HUES6 (cell line): Measurements from ENCODE around the gene BCAP31.
A peak's percentile ranks its signal among the peaks of the same experiment; 100 is the strongest.

Experiments used
- H3K27ac ChIP-seq: 2 replicates; pipeline ENCODE4 v1.7.0; 2013; ENCODE audit warnings: low read depth, mild to moderate bottlenecking, low read length, inconsistent platforms
- H3K27me3 ChIP-seq: 2 replicates; pipeline ENCODE4 v1.6.1; 2013; ENCODE audit warnings: low read length; ENCODE audit not compliant: control insufficient read depth, insufficient read depth
- H3K36me3 ChIP-seq: 2 replicates; pipeline ENCODE4 v1.6.1; 2013; ENCODE audit warnings: low read length; ENCODE audit not compliant: control insufficient read depth, insufficient read depth
- H3K4me1 ChIP-seq: 2 replicates; pipeline ENCODE4 v1.6.1; 2013; ENCODE audit warnings: low read length; ENCODE audit not compliant: control insufficient read depth, insufficient read depth
- H3K4me3 ChIP-seq: 2 replicates; pipeline ENCODE4 v1.5.1; 2013; ENCODE audit warnings: low read depth, low read length
- H3K9ac ChIP-seq: one replicate; pipeline ENCODE4 v1.6.1; 2013; ENCODE audit warnings: mild to moderate bottlenecking, low read length
- H3K9me3 ChIP-seq: 2 replicates; pipeline ENCODE4 v1.6.1; 2013; ENCODE audit warnings: low read depth, low read length; ENCODE audit not compliant: control insufficient read depth, insufficient read depth

Gene BCAP31

DNA sequence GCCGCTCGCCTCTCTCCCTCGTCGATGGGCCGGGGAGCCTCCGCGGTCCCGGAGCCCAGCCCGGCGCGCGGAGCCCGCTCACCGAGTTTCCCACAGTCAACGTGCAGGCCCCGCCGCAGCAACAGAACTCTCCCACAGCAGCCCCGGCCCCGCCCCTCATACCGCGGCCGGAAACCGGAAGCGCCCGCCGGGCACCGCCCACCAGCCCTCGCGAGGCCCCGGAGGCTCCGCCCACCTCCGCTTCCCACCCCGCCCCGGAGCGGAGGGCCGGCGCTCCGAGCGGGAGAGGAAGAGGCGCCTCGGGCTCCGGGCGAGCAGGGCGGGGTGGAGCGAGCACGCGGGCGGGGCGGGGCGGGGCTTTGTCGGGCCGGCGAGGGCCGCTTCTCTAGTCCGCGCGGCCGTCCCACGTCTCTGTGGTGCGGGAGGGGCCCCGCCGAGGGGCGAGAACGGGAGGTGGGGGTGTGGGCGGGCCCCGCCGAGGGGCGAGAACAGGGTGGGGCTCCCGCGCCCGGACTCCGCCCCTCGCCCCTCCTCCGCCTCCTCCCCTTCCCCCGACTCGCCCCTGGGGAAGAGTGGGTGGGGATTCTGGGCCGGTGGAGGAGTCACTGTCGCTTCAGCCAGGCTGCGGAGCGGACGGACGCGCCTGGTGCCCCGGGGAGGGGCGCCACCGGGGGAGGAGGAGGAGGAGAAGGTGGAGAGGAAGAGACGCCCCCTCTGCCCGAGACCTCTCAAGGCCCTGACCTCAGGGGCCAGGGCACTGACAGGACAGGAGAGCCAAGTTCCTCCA is at the start of gene BCAP31, which contains the start of gene ABCD1:
Gene BCAP31, minus strand, starts transcription at position 136 of the 787 bp plus-strand sequence. CDS start 1,143 bp downstream, outside the sequence.
Gene ABCD1, plus strand, starts transcription at position 605 of the 787 bp plus-strand sequence. CDS start 411 bp downstream, outside the sequence.
- Histone ChIP-seq H3K9me3 (peaks cover 19% of the 10 kb centered on the region; the same call in 1 of the 2 replicates), H3K36me3 (peaks cover 29% of the 10 kb centered on the region), H3K27ac (peak within 1 kb of the TSS; percentile 86; the same call in 1 of the 2 replicates), H3K4me1 (peaks cover 39% of the 10 kb centered on the region), H3K4me3 (peak within 1 kb of the TSS; percentile 66), H3K27me3 (no peaks in the 10 kb centered on the region), H3K9ac (peak within 1 kb of the TSS; percentile 86)

DNA sequence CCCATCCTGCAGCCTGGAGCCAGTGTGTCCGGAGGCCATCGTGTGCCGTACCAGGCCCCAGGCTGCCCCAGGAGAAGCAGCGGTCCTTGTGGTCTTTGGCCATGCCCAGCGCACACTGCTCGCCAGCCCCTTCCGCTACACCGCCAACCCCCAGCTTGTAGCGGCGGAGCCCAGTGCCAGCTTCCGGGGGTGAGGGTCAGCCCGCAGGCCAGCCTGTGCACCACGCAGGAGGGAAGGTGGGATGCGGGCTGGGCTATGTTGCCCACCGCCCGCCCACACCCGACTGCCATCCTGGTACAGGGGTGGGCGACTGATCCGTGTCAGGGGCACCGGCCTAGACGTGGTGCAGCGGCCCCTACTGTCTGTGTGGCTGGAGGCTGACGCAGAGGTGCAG is 49.0 kb upstream of the BCAP31 start:
- Histone ChIP-seq H3K4me3 (no peak overlapping the region), H3K4me1 (peaks cover 3% of the 10 kb centered on the region; the same call in 1 of the 2 replicates), H3K27ac (no peak overlapping the region)

DNA sequence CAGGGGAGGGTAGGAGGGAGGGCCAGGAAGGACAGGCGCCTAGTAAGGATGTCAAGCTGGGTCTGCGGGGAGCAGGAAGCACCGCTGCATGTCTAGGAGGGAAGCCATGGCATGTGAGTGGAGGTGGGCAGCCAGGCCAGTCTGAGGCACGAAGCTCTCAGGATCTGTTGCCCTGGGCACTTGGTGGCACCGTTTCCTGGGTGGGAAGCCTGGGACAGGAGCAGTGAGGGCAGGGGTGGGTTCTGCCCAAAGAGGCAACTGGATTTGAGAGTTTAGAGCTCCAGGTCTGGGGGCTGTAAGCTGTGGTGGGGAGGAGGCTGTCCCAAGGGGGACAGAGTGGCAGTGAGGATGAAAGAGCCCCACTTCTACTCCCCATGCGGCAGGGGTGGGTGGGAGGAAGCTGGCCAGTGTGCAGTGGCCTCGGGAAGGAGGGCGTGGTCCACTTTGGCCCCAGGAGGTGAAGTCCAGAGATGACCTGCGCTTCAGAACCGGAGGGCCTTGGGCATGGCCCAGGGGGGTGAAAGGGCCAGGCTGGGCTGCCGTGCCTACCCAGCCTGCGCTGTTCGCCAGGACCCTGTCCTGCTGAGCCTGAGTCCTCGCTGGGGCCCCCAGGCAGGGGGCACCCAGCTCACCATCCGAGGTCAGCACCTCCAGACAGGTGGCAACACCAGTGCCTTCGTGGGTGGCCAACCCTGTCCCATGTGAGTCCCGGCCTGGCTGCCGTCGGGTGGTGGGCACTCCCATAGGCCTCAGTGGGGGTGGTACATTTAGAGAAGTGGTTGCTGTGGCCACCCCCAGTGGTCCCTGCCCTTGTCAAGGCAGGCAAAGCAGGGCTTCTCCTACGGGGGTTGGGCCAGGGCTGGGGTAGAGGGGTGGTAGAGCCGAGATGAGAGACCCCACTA is 48.4 kb upstream of the BCAP31 start:
- H3K4me3 ChIP-seq = no peak overlapping the region
- H3K36me3 ChIP-seq = no peaks in the 10 kb centered on the region
- H3K4me1 ChIP-seq = peaks cover 3% of the 10 kb centered on the region; the same call in 1 of the 2 replicates
- peaks cover 44% of the 10 kb centered on the region; the same call in 1 of the 2 replicates for H3K9me3 ChIP-seq
- no peak overlapping the region for H3K27ac ChIP-seq
- H3K9ac ChIP-seq = no peak overlapping the region
- H3K27me3 ChIP-seq = no peaks in the 10 kb centered on the region

More for the DNA sequence above, 49.0 kb upstream of the BCAP31 start:
- Histone ChIP-seq H3K9me3 (peaks cover 44% of the 10 kb centered on the region; the same call in 1 of the 2 replicates), H3K9ac (no peak overlapping the region), H3K36me3 (no peaks in the 10 kb centered on the region), H3K27me3 (no peaks in the 10 kb centered on the region)

DNA sequence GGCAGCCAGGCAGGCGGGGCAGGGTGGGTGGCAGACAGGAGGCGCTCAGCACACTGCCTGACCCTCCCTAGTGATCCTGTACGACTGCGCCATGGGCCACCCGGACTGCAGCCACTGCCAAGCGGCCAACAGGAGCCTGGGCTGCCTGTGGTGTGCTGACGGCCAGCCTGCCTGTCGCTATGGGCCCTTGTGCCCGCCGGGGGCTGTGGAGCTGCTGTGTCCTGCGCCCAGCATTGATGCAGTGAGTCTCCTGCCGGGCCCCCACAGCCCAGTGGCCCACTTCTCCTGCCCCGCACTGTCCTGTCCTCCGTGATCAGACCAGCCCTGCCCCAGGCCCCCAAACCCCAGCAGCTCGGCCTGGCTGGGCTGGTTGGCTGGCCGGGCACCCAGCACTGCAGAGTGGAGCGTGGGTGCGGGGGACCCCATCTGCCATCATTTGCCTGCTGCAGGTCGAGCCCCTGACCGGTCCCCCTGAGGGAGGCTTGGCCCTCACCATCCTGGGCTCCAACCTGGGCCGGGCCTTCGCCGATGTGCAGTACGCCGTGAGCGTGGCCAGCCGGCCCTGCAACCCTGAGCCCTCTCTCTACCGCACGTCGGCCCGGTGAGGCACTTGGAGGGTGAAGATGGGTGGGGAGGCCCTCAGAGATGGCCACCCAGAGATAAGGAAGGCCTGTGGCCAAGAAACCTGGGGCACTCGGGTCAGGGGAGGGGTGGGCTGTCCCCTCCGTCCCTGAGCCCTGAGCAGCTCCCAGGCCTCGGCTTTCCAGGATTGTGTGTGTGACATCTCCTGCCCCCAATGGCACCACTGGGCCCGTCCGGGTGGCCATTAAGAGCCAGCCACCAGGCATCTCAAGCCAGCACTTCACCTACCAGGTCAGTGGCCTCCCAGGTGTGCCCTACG is 47.5 kb upstream of the BCAP31 start:
- Histone ChIP-seq H3K9me3 (peaks cover 42% of the 10 kb centered on the region; the same call in 1 of the 2 replicates), H3K27ac (no peak overlapping the region), H3K36me3 (no peaks in the 10 kb centered on the region), H3K4me1 (peaks cover 5% of the 10 kb centered on the region; the same call in 1 of the 2 replicates), H3K4me3 (no peak overlapping the region), H3K9ac (no peak overlapping the region), H3K27me3 (no peaks in the 10 kb centered on the region)

DNA sequence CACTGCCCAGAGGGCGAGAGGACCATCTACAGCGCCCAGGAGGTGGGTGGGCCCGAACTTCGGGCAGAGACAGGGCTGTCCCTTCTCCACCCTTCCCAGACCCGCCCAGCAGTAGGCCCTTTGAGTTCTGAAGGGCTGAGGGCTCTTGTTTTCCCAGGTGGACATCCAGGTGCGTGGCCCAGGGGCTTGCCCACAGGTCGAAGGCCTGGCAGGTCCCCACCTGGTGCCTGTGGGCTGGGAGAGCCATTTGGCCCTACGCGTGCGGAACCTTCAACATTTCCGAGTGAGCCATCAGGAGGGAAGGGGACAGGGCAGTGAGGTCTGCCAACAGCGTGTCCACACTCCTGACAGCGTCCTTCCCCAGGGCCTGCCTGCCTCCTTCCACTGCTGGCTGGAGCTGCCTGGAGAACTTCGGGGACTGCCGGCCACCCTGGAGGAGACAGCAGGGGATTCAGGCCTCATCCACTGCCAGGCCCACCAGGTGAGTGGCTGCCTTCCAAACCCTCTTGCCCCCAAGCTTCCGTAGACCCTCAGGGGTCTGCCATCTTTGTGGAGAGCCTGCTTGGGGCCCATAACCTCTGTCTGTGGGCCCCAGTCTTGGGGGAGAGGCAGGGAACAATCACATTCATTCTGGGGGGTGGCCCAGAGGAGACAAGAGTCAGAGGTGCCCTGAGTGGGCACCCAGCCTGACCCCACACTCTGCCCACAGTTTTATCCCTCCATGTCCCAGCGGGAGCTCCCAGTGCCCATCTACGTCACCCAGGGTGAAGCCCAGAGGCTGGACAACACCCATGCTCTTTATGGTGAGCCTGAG is 46.6 kb upstream of the BCAP31 start:
- Histone ChIP-seq H3K9me3 (peaks cover 41% of the 10 kb centered on the region; the same call in 1 of the 2 replicates), H3K9ac (no peak overlapping the region), H3K4me3 (no peak overlapping the region), H3K4me1 (peaks cover 14% of the 10 kb centered on the region), H3K27me3 (no peaks in the 10 kb centered on the region), H3K27ac (no peak overlapping the region), H3K36me3 (no peaks in the 10 kb centered on the region)

DNA sequence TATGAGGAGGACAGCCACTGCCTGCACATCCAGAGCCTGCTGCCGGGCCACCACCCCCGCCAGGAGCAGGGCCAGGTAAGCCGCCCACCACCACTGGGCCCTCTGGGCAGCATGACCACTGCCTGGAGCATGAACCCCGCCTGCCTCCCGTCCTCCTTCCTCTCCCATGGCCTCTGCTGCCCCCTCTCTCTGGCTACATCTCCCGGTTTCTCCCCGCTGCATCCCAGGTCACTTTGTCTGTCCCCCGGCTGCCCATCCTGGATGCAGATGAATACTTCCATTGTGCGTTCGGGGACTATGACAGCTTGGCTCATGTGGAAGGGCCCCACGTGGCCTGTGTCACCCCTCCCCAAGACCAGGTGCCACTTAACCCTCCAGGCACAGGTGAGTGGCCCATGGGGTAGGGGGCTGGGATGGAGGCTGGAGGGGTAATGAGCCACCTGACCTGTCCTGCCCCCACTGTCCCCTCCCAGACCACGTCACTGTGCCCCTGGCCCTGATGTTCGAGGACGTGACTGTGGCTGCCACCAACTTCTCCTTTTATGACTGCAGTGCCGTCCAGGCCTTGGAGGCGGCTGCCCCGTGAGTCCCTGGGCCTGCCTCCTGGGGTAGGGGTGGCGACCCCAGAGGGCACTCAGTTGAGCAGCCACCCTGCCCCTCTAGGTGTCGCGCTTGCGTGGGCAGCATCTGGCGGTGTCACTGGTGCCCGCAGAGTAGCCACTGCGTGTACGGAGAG is 45.8 kb upstream of the BCAP31 start:
- Histone ChIP-seq H3K27me3 (no peaks in the 10 kb centered on the region), H3K4me1 (peaks cover 20% of the 10 kb centered on the region), H3K36me3 (no peaks in the 10 kb centered on the region), H3K4me3 (no peak overlapping the region), H3K27ac (no peak overlapping the region), H3K9me3 (peaks cover 39% of the 10 kb centered on the region; the same call in 1 of the 2 replicates), H3K9ac (no peak overlapping the region)

DNA sequence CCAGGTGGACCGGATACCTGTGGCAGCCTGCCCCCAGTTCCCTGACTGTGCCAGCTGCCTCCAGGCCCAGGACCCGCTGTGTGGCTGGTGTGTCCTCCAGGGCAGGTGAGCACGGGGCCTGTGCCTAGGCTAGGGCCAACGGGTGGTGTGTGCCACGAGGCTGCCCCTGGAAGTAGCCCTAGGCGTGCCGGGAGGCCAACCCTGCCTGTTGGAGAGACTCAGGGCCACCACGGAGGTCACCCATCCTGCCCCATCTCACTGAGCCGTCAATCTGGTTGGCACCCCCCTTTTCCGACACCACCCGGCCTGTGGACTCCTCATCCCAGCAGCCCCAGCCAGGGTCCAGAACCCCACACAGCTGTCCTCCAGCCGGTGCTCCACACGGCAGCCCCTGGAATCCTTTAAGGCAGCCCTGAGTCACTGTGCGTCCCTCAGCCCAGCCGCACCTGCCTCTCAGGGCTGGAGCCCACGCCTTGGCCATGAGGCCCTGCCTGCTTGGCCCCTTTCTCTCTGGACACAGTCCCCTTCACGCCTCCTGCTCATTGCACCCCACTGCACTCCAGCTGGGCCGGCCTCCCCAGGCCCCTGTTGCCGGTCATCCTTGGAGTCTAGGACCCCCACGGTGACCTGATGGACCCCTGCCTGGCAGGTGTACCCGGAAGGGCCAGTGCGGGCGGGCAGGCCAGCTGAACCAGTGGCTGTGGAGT is 45.1 kb upstream of the BCAP31 start:
- H3K4me3 ChIP-seq = no peak overlapping the region
- H3K4me1 ChIP-seq = peaks cover 26% of the 10 kb centered on the region
- H3K9me3 ChIP-seq = peaks cover 39% of the 10 kb centered on the region; the same call in 1 of the 2 replicates
- no peaks in the 10 kb centered on the region for H3K36me3 ChIP-seq
- H3K27ac ChIP-seq = no peak overlapping the region
- H3K27me3 ChIP-seq = no peaks in the 10 kb centered on the region
- H3K9ac ChIP-seq = no peak overlapping the region

DNA sequence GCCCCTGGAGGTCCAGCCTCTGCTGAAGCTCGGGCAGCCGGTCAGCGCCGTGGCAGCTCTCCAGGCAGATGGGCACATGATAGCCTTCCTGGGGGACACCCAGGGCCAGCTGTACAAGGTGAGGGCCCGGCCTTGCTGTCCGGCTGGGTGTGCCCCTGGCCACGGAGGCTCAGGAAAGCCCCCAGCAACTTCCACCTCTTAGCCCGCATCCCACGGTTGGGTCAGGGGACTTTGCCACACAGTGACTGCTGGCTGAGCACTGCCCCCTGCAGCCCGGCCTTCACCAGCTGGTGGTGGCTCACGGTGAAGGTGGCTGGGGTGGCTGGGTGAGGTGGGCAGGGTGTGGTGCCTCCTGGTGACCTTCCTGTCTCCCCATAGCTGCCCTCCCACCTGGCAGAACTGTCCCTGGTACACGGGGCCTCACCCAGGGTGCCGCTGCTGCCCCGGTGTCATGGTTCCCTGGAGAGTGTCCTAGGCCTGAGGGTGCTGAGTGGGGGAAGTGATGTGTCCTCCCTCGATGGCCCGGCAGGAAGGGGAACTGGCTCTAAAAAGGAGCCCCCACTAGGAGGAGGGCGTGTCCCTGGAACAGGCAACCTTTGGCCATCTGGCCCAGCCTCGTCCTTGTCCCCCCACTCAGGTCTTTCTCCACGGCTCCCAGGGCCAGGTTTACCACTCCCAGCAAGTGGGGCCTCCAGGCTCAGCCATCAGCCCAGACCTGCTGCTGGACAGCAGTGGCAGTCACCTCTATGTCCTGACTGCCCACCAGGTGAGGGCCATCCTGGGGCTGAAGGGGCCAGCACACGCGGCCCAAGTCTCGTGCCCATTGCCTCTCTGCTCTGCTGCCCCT is 44.3 kb upstream of the BCAP31 start:
- Histone ChIP-seq H3K36me3 (no peaks in the 10 kb centered on the region), H3K27me3 (no peaks in the 10 kb centered on the region), H3K4me3 (no peak overlapping the region), H3K9me3 (peaks cover 35% of the 10 kb centered on the region; the same call in 1 of the 2 replicates), H3K4me1 (peaks cover 30% of the 10 kb centered on the region), H3K9ac (no peak overlapping the region), H3K27ac (no peak overlapping the region)
